Stimulated activated CD8-positive, alpha-beta memory T cell treated with anti-CD3 and anti-CD28 coated beads, Interleukin-7, amount 100 ng/mL, for 48 hours (primary cell): ENCODE data around the gene PDLIM3.
"Not testable (repeated sequence)": the region's sequence is repeated elsewhere in the genome, so short reads cannot be mapped to it uniquely, and the experiment has no call there.

Experiments
- DNase-seq, 2 donors: peaks; one replicate each; pipeline ENCODE4 v3.0.0-alpha.2; 2020; ENCODE audit warnings: low read depth in 1 of 2; ENCODE audit errors: extremely low read depth in 1 of 2

Gene PDLIM3

GRCh38 chr4:185554365-185555126 is 19.2 kb upstream of the PDLIM3 start:
- DNase-seq: no peak

GRCh38 chr4:185552254-185552653 is 16.9 kb upstream of the PDLIM3 start:
- DNase-seq: no peak

GRCh38 chr4:185550933-185551332 is 15.6 kb upstream of the PDLIM3 start:
- no peak for DNase-seq

GRCh38 chr4:185549095-185549639 is 13.9 kb upstream of the PDLIM3 start:
- no peak for DNase-seq

GRCh38 chr4:185548587-185548986 is 13.3 kb upstream of the PDLIM3 start:
- no peak for DNase-seq

- no peak for DNase-seq
Measured at GRCh38 chr4:185546335-185546734, 11.0 kb upstream of the PDLIM3 start.

- DNase-seq: no peak
Measured at GRCh38 chr4:185542626-185543315, 7.5 kb upstream of the PDLIM3 start.

GRCh38 chr4:185541251-185541727 is 6.0 kb upstream of the PDLIM3 start:
- no peak for DNase-seq

GRCh38 chr4:185540487-185541120 is 5.3 kb upstream of the PDLIM3 start:
- no peak for DNase-seq

- DNase-seq: no peak
Measured at GRCh38 chr4:185540040-185540439, 4.7 kb upstream of the PDLIM3 start.

GRCh38 chr4:185538806-185539205 is 3.5 kb upstream of the PDLIM3 start:
- no peak for DNase-seq

GRCh38 chr4:185536411-185536709 is 1.1 kb upstream of the PDLIM3 start:
- no peak for DNase-seq

- DNase-seq: no peak
Measured at GRCh38 chr4:185535612-185536410, 504 bp upstream of the PDLIM3 start.

- DNase-seq: no peak
Measured at GRCh38 chr4:185534511-185534865, 819 bp downstream of the PDLIM3 start.

GRCh38 chr4:185532795-185533324 is 2.4 kb downstream of the PDLIM3 start:
- DNase-seq: no peak

GRCh38 chr4:185532293-185532692 is 3.0 kb downstream of the PDLIM3 start:
- no peak for DNase-seq

- DNase-seq: not testable (repeated sequence)
Measured at GRCh38 chr4:185531654-185532053, 3.7 kb downstream of the PDLIM3 start.

GRCh38 chr4:185529413-185529812 is 5.9 kb downstream of the PDLIM3 start:
- no peak for DNase-seq

- DNase-seq: no peak
Measured at GRCh38 chr4:185524888-185525863, 10.1 kb downstream of the PDLIM3 start.

- no peak for DNase-seq
Measured at GRCh38 chr4:185523862-185524261, 11.4 kb downstream of the PDLIM3 start.
